Mucosa of rectum (tissue), 2 donors: Measurements from ENCODE around the gene ASB13.
"Not testable (repeated sequence)": the region's sequence is repeated elsewhere in the genome, so short reads cannot be mapped to it uniquely, and the experiment has no call there.

ENCODE experiments used
- H3K27ac ChIP-seq, 2 donors: one replicate each; pipeline ENCODE4 v1.7.0; 2013; ENCODE audit warnings: inconsistent platforms in 2 of 2, low read depth in 2 of 2, low read length in 2 of 2
- H3K27me3 ChIP-seq, 2 donors: one replicate each; pipeline ENCODE4 v1.7.0; 2013; ENCODE audit warnings: low read length in 2 of 2; ENCODE audit not compliant: control insufficient read depth in 2 of 2, insufficient read depth in 2 of 2
- H3K36me3 ChIP-seq, 2 donors: one replicate each; pipeline ENCODE4 v1.7.0; 2013; ENCODE audit warnings: low read length in 2 of 2; ENCODE audit not compliant: control insufficient read depth in 2 of 2, insufficient read depth in 2 of 2
- H3K4me1 ChIP-seq, 2 donors: one replicate each; pipeline ENCODE4 v1.7.0; 2013; ENCODE audit warnings: low read length in 2 of 2, mild to moderate bottlenecking in 1 of 2; ENCODE audit not compliant: control insufficient read depth in 2 of 2, insufficient read depth in 2 of 2
- H3K4me3 ChIP-seq, 2 donors: one replicate each; pipeline ENCODE4 v1.7.0; 2013; ENCODE audit warnings: low read length in 2 of 2
- H3K9ac ChIP-seq, 2 donors: one replicate each; pipeline ENCODE4 v1.7.0; 2013; ENCODE audit warnings: low read length in 2 of 2, low read depth in 1 of 2, mild to moderate bottlenecking in 1 of 2
- H3K9me3 ChIP-seq, 2 donors: one replicate each; pipeline ENCODE4 v1.7.0; 2013; ENCODE audit warnings: low read length in 2 of 2; ENCODE audit not compliant: control insufficient read depth in 2 of 2
- donor health status: healthy.
- donor health status: Normal muscosa, but diverticular disease.

ASB13 gene

DNA sequence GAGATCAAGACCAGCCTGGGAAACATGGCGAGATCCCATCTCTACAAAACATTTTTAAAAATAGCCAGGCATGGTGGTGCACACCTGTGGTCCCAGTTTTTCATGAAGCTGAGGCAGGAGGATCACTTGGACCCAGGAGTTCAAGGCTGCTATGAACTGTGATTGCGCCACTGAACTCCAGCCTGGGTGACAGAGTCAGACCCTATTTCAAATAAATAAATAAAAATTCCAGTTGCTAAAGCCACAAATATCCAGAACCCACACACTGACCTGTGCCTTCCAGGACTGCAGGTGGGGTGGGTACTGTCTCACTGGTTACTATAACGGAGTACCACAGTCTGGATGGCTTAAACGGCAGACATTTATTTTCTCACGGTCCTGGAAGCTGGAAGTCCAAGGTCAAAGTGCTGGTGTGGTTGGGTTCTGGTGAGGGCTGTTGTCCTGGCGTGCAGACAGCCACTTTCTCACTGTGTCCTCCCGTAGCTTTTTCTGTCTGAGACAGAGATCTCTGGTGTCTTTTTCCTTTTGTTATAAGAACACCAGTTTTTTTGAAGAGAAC lies 38.8 kb downstream of the ASB13 start:
- Histone ChIP-seq H3K27me3 (no peaks in the 10 kb centered on the region), H3K27ac (no peak overlapping the region), H3K36me3 (no peaks in the 10 kb centered on the region), H3K9me3 (no peaks in the 10 kb centered on the region), H3K4me3 (no peak overlapping the region), H3K9ac (no peak overlapping the region), H3K4me1 (peaks cover 24 to 39% of the 10 kb centered on the region in 2 donors)

DNA sequence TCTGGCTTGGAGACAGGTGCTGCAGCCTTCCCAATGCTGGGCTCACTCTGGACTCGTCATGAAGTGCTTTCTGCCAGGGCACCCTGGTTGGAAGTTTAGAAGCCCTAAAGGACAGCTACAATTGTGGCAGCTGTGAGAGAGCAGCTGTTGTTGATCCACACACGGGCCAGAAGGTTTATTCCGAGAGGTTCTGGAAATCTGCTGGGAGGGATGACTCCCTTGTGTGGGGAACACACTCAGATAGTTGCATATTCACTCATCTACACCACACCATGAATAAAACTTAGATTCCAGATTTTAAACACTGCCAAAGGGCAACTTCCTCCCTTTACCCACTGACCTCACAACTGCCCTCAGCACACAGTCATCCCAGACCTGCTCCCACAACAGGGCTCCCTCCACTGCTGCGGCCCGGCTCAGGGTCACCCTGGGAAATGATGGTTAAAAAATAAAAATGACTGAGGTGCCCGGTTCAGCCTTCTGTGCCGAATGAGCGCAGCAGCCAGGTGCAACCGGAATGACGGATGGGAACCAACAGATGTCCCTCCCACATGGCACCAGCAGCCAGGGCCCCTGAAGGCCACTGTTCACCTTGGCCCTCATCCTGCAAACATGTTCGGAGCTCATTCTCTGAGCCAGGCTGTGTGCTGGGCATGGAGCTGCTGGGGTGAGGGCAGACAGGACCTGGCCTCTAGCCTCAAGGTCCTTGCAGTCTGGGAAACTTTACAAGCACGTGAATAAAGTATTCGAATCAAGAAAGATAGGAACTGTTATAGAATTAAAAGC lies 40.2 kb downstream of the ASB13 start:
- Histone ChIP-seq H3K36me3 (no peaks in the 10 kb centered on the region), H3K4me3 (no peak overlapping the region), H3K27ac (peak overlapping the region in 1 of 2 donors; percentile 10), H3K9ac (no peak overlapping the region), H3K9me3 (no peaks in the 10 kb centered on the region), H3K4me1 (peaks cover 16 to 27% of the 10 kb centered on the region in 2 donors), H3K27me3 (no peaks in the 10 kb centered on the region)

GRCh38 chr10:5624701-5625100 lies 41.7 kb downstream of the ASB13 start:
- Histone ChIP-seq H3K9me3 (no peaks in the 10 kb centered on the region), H3K4me1 (peaks cover 16 to 30% of the 10 kb centered on the region in 2 donors), H3K27me3 (no peaks in the 10 kb centered on the region), H3K4me3 (no peak overlapping the region), H3K36me3 (no peaks in the 10 kb centered on the region), H3K27ac (no peak overlapping the region), H3K9ac (no peak overlapping the region)

DNA sequence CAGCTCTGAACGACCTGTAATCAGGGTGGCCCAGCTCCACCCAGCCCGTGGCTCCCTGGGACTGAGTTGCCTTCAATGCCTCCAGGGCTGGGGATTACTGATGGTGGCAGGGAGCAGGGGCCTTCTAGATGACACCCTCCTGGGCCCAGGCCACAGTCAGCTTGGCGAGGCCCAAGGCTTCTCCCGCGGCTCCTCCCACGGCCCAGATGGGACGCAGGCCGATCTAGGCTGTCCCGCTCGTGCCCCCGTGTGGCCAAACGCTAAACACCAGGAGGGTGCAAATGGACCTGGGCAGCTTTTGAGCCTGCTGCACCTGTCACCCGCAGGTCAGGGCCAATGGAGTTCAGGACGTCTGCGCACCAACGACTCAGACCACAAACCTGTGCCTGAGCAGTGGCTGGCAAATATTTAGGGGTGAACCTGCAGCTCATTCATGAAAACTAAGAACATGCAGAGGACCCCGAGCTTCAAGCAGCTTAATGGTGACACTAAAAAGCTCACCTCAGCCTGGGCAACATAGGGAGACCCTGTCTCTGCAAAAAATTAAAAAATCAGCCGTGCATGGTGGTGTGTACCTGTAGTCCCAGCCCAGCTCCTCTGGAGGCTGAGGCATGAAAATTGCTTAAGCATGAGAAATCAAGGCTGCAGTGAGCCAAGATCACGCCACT lies 43.2 kb downstream of the ASB13 start:
- Histone ChIP-seq H3K4me1 (peaks cover 9 to 18% of the 10 kb centered on the region in 2 donors), H3K27ac (peak overlapping the region in 1 of 2 donors; percentile 48), H3K9me3 (no peaks in the 10 kb centered on the region), H3K4me3 (no peak overlapping the region), H3K9ac (peak overlapping the region; percentile 41 to 92), H3K27me3 (no peaks in the 10 kb centered on the region), H3K36me3 (no peaks in the 10 kb centered on the region)

DNA sequence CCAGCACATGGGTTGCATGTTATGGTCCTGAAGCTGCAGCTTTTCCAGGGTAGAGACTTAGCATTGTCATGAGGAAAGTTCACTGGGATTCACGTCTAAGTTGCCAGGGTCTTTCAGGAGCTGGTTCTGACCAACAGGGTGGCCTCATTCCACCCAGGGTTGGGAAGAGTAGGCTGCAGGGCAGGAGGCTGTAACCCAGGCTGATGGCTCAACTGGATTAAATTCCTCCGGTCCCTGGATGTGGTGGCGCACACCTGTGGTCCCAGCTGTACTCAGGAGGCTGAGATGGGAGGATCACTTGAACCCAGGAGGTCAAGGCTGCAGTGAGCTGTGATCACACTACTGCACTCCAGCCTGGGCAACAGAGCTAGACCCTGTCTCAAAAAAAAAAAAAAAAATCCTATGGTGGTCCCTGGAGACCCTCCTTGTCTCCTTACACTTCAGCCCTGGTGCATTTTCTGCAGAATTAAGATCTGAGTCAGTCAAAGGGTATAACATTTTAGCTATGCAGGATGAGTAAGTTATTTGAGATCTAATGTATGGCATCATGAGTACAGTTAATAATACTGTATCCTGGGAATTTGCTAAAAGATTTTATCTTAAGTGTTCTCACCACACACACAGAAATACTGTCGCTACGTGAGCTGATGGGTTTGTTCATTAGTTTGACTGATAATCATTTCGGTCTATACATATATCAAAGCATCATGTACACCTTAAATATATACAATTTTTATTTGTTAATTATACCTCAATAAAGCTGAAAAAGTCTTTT lies 44.0 kb downstream of the ASB13 start:
- Histone ChIP-seq H3K9me3 (no peaks in the 10 kb centered on the region), H3K27ac (no peak overlapping the region), H3K27me3 (no peaks in the 10 kb centered on the region), H3K4me3 (no peak overlapping the region), H3K9ac (peak overlapping the region in 1 of 2 donors; percentile 92), H3K4me1 (peaks cover 7 to 16% of the 10 kb centered on the region in 2 donors), H3K36me3 (no peaks in the 10 kb centered on the region)

GRCh38 chr10:5621371-5621770 lies 45.0 kb downstream of the ASB13 start:
- not testable (repeated sequence) for H3K9me3 ChIP-seq, H3K4me3 ChIP-seq, H3K9ac ChIP-seq, H3K27ac ChIP-seq, H3K27me3 ChIP-seq, H3K36me3 ChIP-seq
- peaks cover 7 to 13% of the 10 kb centered on the region in 2 donors for H3K4me1 ChIP-seq

DNA sequence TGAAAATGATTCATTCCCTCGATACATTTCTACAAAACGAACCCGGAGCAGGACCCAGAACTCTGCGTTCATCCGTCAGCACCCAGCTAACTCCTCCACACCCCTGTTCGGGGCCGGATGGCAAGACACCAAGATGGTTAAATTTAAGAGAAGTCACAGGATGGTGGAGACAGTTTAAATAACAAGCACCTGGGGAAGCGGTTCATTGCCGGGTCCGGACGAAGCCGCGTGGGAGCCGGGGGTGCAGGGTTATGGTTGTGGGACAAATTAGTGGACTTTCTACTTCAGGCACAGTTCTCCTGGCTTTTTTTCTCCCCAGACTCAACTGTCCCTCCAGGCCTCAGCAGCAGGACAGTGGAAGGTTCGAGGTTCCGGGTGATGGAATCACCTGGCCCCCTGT lies 45.4 kb downstream of the ASB13 start:
- no peak overlapping the region for H3K9ac ChIP-seq
- no peaks in the 10 kb centered on the region for H3K9me3 ChIP-seq
- H3K36me3 ChIP-seq = no peaks in the 10 kb centered on the region
- H3K4me1 ChIP-seq = peaks cover 7 to 12% of the 10 kb centered on the region in 2 donors
- H3K4me3 ChIP-seq = no peak overlapping the region
- H3K27ac ChIP-seq = no peak overlapping the region
- no peaks in the 10 kb centered on the region for H3K27me3 ChIP-seq

DNA sequence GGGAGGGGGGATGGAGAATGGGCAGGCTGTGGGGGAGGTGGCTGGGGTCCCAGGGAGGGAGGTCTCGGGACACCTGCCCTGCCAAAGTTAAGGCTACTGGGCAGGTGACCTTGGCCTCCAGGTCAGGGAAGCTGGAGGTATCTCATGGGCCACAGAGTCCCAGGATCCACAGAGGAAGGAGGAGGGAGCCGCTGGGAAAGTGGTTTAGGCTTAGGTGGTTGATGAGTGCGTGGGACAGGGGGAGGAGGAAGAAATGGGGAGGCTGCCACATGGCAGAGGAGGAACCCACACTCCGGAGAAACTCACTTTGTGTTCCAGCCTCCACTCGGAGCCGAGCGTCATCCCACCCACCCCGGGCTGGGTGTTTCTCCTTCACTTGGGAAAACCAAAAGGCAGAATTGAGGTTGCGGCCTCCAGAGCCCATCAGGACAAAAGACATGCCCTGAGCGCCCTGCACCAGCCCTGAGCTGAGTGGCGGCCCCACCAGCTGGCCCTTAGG lies 46.1 kb downstream of the ASB13 start:
- no peaks in the 10 kb centered on the region for H3K36me3 ChIP-seq
- H3K4me3 ChIP-seq = no peak overlapping the region
- H3K4me1 ChIP-seq = peaks cover 7 to 12% of the 10 kb centered on the region in 2 donors
- no peak overlapping the region for H3K9ac ChIP-seq
- H3K9me3 ChIP-seq = no peaks in the 10 kb centered on the region
- no peak overlapping the region for H3K27ac ChIP-seq
- H3K27me3 ChIP-seq = no peaks in the 10 kb centered on the region

- no peak overlapping the region for H3K4me3 ChIP-seq
- no peaks in the 10 kb centered on the region for H3K36me3 ChIP-seq
- H3K4me1 ChIP-seq = peaks cover 7 to 12% of the 10 kb centered on the region in 2 donors
- H3K9me3 ChIP-seq = no peaks in the 10 kb centered on the region
- H3K27ac ChIP-seq = no peak overlapping the region
- no peaks in the 10 kb centered on the region for H3K27me3 ChIP-seq
- no peak overlapping the region for H3K9ac ChIP-seq
Observed at GRCh38 chr10:5619362-5620211, 46.8 kb downstream of the ASB13 start.
